Neural crest cell (in vitro differentiated cells): ENCODE data around the gene IRF1. TPM values are rescaled to one million over a fixed set of nuclear protein-coding genes. Genes with fewer than 3 reads are reported as not detected.
A peak's percentile ranks its signal among the peaks of the same experiment; 100 is the strongest.

Experiments used
- DNase-seq: peaks from one replicate; pipeline ENCODE4 v3.0.0; 2021; ENCODE audit warnings: low read depth, mixed read lengths, low spot score
- H3K27ac Mint-ChIP-seq: one replicate; pipeline ENCODE4 v1.8.0; 2021; ENCODE audit warnings: mild to moderate bottlenecking, mixed read lengths; ENCODE audit not compliant: unreplicated experiment
- H3K27me3 Mint-ChIP-seq: 2 replicates; pipeline ENCODE4 v1.8.0; 2021; ENCODE audit warnings: low read depth, mild to moderate bottlenecking, mixed read lengths
- H3K36me3 Mint-ChIP-seq: 2 replicates; pipeline ENCODE4 v1.8.0; 2021; ENCODE audit warnings: low read depth, mild to moderate bottlenecking, mixed read lengths
- H3K4me1 Mint-ChIP-seq: 2 replicates; pipeline ENCODE4 v1.8.0; 2021; ENCODE audit warnings: mixed read lengths
- H3K4me3 Mint-ChIP-seq: one replicate; pipeline ENCODE4 v1.8.0; 2021; ENCODE audit warnings: mild to moderate bottlenecking, mixed read lengths
- H3K9me3 Mint-ChIP-seq: 2 replicates; pipeline ENCODE4 v1.8.0; 2021; ENCODE audit warnings: mixed read lengths
- CTCF ChIP-seq: fragments of 200-600 bp; sonication (generic); conservative IDR thresholded peaks from 2 replicates; pipeline ENCODE4 v1.5.0; 2021; ENCODE audit warnings: antibody characterized with exemption, mild to moderate bottlenecking
- total RNA-seq: library from RNA; stranded (reverse); gene quantifications from 2 replicates; pipeline ENCODE4 v1.2.1, GENCODE V29; 2021

Gene IRF1
- total RNA-seq, 1 donor from 2014 or later, result 4.5 TPM

GRCh38 chr5:132501961-132502931, 11.7 kb upstream of the IRF1 start:
- no peak for DNase-seq
- H3K4me3 Mint-ChIP-seq, result no peak overlapping the region
- peaks cover 4% of the 10 kb centered on the region for H3K4me1 Mint-ChIP-seq
- H3K9me3 Mint-ChIP-seq, result no peaks in the 10 kb centered on the region
- no peaks in the 10 kb centered on the region for H3K36me3 Mint-ChIP-seq
- no peak for TF ChIP-seq CTCF
- no peak overlapping the region for H3K27ac Mint-ChIP-seq
- peaks cover 3% of the 10 kb centered on the region for H3K27me3 Mint-ChIP-seq

- no peak overlapping the region for H3K4me3 Mint-ChIP-seq
- H3K4me1 Mint-ChIP-seq, result peaks cover 4% of the 10 kb centered on the region
- H3K27me3 Mint-ChIP-seq, result peaks cover 4% of the 10 kb centered on the region
- H3K9me3 Mint-ChIP-seq, result no peaks in the 10 kb centered on the region
- no peak for TF ChIP-seq CTCF
- no peak overlapping the region for H3K27ac Mint-ChIP-seq
- no peak for DNase-seq
- H3K36me3 Mint-ChIP-seq, result no peaks in the 10 kb centered on the region
These were observed 11.0 kb upstream of the IRF1 start for GRCh38 chr5:132501629-132501956.

GRCh38 chr5:132500931-132501628, 10.5 kb upstream of the IRF1 start:
- TF ChIP-seq CTCF, result peak; percentile 86
- Mint-ChIP-seq H3K4me1 (peaks cover 8% of the 10 kb centered on the region), H3K9me3 (no peaks in the 10 kb centered on the region), H3K36me3 (no peaks in the 10 kb centered on the region), H3K4me3 (no peak overlapping the region), H3K27me3 (peaks cover 4% of the 10 kb centered on the region), H3K27ac (no peak overlapping the region)
- DNase-seq, result peak; percentile 40

GRCh38 chr5:132500244-132500930, 9.8 kb upstream of the IRF1 start:
- Mint-ChIP-seq H3K4me3 (no peak overlapping the region), H3K27me3 (peaks cover 7% of the 10 kb centered on the region), H3K4me1 (peaks cover 11% of the 10 kb centered on the region), H3K9me3 (no peaks in the 10 kb centered on the region), H3K27ac (no peak overlapping the region), H3K36me3 (no peaks in the 10 kb centered on the region)
- TF ChIP-seq CTCF, result no peak
- DNase-seq, result no peak

GRCh38 chr5:132499440-132500243, 9.1 kb upstream of the IRF1 start:
- no peak for DNase-seq
- peak overlapping the region; percentile 22 for H3K4me3 Mint-ChIP-seq
- peaks cover 14% of the 10 kb centered on the region for H3K4me1 Mint-ChIP-seq
- TF ChIP-seq CTCF, result no peak
- H3K9me3 Mint-ChIP-seq, result no peaks in the 10 kb centered on the region
- H3K36me3 Mint-ChIP-seq, result no peaks in the 10 kb centered on the region
- H3K27ac Mint-ChIP-seq, result no peak overlapping the region
- H3K27me3 Mint-ChIP-seq, result peaks cover 9% of the 10 kb centered on the region
